ENCODE data around the gene DCT. TPM values are rescaled to one million over a fixed set of nuclear protein-coding genes. Genes with fewer than 3 reads are reported as not detected.

DCT gene
- total RNA-seq, 4 donors from 2014 or later: 39.4 to 122 (median 81.7) TPM

DNA sequence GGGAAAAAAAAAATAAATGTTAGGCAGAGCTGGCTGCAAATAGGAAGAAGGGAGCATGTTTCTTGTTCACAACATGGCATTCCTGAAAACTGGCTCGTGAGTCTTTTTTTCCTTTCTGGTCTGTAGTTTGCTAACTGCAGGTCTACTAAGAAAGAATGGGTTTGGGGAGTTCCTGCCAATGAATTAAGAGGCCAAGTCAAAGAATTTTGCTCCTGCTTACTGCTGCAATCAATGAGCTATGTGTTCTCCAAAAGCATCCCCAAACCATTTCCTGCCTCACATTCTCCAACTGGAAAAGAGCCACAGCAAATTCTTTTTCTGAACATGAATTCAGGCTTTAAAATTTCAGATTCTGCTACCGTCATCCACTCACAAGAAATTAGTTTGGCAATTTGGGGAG, 88.6 kb downstream of the DCT start:
- TF ChIP-seq POLR2A (IDR thresholded peaks at IDR 0.05): no peak
- TF ChIP-seq, protein P1, sequence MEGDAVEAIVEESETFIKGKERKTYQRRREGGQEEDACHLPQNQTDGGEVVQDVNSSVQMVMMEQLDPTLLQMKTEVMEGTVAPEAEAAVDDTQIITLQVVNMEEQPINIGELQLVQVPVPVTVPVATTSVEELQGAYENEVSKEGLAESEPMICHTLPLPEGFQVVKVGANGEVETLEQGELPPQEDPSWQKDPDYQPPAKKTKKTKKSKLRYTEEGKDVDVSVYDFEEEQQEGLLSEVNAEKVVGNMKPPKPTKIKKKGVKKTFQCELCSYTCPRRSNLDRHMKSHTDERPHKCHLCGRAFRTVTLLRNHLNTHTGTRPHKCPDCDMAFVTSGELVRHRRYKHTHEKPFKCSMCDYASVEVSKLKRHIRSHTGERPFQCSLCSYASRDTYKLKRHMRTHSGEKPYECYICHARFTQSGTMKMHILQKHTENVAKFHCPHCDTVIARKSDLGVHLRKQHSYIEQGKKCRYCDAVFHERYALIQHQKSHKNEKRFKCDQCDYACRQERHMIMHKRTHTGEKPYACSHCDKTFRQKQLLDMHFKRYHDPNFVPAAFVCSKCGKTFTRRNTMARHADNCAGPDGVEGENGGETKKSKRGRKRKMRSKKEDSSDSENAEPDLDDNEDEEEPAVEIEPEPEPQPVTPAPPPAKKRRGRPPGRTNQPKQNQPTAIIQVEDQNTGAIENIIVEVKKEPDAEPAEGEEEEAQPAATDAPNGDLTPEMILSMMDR (IDR thresholded peaks at IDR 0.05): no peak
- no peak for TF ChIP-seq POLR2AphosphoS5 (IDR thresholded peaks at IDR 0.05)
- no peak for TF ChIP-seq EP300 (IDR thresholded peaks at IDR 0.05)
- no peaks in the 10 kb centered on the region for H3K4me1 ChIP-seq
- no peaks in the 10 kb centered on the region for H3K36me3 ChIP-seq
- H3K4me3 ChIP-seq: no peak overlapping the region
- H3K27ac ChIP-seq: no peak overlapping the region
- no peaks in the 10 kb centered on the region for H3K9me3 ChIP-seq
- DNase-seq (ENCODE audit: low spot score in 2 of 2): no peak
- WGBS: 41% methylated on average over 2 of the region's 2 CpGs
- H3K27me3 ChIP-seq: no peaks in the 10 kb centered on the region

DNA sequence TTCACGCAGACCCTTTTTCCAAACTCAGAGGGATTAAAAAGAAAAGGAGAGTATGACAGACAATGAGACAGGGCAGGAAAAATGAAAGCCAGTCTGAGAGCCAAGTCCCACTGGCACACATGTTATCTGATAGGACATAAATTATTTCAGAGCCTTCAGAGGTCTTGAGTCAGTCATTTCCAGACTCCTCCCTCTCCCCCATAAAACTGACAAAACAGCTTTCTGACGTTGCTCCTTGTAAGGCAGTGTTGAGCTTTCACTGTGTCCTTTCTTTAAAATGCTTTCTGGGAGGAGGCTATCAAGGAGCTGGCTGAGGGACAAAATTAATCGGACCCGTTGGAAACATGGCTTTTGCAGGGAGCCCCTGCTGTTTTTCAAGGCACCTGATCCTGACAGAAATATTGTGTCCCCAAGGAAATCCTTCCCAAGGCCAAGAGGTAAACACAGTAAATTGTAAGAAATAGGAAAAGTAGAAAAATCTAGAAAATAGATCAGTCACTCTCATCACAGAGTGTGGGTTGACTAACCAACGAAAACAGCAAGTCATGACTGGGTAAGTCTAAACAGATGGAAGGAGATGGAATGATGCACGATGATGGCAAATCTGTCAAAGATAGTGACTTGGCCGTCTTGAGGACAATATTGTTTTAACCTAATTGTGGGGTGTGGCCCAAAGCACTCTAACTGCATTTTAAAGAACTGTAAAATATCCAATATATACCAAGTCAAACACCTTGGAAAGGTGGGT, 89.7 kb downstream of the DCT start:
- TF ChIP-seq POLR2A (IDR thresholded peaks at IDR 0.05) (no peak), EP300 (IDR thresholded peaks at IDR 0.05) (no peak), POLR2AphosphoS5 (IDR thresholded peaks at IDR 0.05) (no peak)
- TF ChIP-seq, protein P1 (IDR thresholded peaks at IDR 0.05): no peak
- no peaks in the 10 kb centered on the region for H3K36me3 ChIP-seq
- 50% methylated on average over 7 of the region's 7 CpGs for WGBS

GRCh38 chr13:94387047-94387446, 92.4 kb downstream of the DCT start:
- Histone ChIP-seq H3K4me3 (no peak overlapping the region), H3K4me1 (no peaks in the 10 kb centered on the region), H3K27ac (no peak overlapping the region), H3K9me3 (no peaks in the 10 kb centered on the region), H3K27me3 (no peaks in the 10 kb centered on the region), H3K36me3 (no peaks in the 10 kb centered on the region)
- no peak for TF ChIP-seq POLR2A (IDR thresholded peaks at IDR 0.05)
- TF ChIP-seq EP300 (IDR thresholded peaks at IDR 0.05): no peak
- TF ChIP-seq POLR2AphosphoS5 (IDR thresholded peaks at IDR 0.05): no peak
- TF ChIP-seq, protein P1 (IDR thresholded peaks at IDR 0.05): no peak
- no peak for DNase-seq (ENCODE audit: low spot score in 2 of 2)

More for the DNA sequence above, 89.7 kb downstream of the DCT start:
- no peaks in the 10 kb centered on the region for H3K27me3 ChIP-seq
- no peaks in the 10 kb centered on the region for H3K9me3 ChIP-seq
- no peak overlapping the region for H3K4me3 ChIP-seq
- DNase-seq (ENCODE audit: low spot score in 2 of 2): no peak
- no peak overlapping the region for H3K27ac ChIP-seq
- no peaks in the 10 kb centered on the region for H3K4me1 ChIP-seq

Other genes with a start within 250 kb of the DCT start
- gene TGDS, start 116.5 kb upstream of the DCT start, total RNA-seq: 1 to 10 TPM; 7.4 to 9.3 (median 8.0) TPM
- 1 to 10 TPM; 2.0 to 4.2 (median 2.8) TPM for gene GPR180, start 122.2 kb upstream of the DCT start, total RNA-seq
- 10 to 100 TPM in 3 of 4 donors, 1 to 10 TPM in 1; 9.8 to 25.1 (median 17.3) TPM for gene SOX21, start 232.9 kb upstream of the DCT start, total RNA-seq